SKM-1 (cell line): ENCODE results near the gene ZMYND11.

Source experiments
- DNase-seq: peaks from one replicate; lab custom pipeline; 2025; ENCODE audit not compliant: unreplicated experiment; lab: John Stamatoyannopoulos, UW

Gene ZMYND11

GRCh38 chr10:135132-135600, at the start of gene ZMYND11:
TSS of gene ZMYND11 (plus strand) at chr10:135455. CDS start at chr10:180013, 44,558 bp downstream.
- DNase-seq, result no peak

GRCh38 chr10:86031-86430, 49.2 kb upstream of the ZMYND11 start:
- DNase-seq, result no peak

DNA sequence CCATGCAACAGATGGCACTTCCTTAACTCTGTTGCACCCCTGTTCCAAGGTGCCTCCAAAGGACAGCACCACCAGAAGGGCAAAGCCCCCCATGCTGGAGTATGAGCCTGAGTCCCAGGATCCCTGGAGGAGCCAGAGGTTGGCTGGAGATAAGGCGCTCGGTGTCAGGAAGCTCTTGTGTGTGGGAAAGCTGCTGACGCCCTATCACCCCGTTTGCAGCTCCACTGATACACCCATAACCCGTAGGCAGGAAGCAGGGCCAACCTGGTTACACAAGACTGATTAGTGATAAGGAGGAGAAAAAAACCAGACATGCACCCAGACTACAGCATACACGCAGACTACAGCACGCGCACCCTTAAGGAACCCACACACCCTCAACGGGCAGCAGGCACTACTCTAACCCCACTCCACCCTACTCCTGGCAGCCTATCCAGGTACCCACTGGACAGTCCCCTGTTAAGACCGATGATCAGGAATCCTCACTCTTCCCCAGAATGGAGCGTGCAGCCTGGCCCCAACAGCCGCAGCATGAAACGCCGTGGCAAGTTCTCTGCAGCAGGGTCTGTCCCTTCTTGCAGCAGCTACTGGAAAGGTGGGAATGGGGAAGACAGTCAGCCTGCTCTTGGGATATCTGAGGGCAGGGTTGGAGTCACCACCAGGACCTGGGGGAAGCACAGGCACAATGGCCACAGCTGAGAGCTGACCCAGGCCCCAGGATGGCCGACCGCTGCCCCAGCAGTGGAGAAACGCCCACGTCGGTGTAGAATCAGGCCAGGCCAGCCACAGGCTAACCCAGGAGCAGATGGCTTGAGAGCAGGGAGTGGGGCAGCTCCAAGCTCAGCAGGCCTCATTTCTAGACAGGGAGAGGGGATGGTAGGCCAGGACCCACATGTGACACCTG, 47.8 kb upstream of the ZMYND11 start:
- no peak for DNase-seq

- no peak for DNase-seq
Measured at GRCh38 chr10:88253-88652, 47.0 kb upstream of the ZMYND11 start.

- no peak for DNase-seq
Measured at GRCh38 chr10:89248-89647, 46.0 kb upstream of the ZMYND11 start.

- DNase-seq, result no peak
Measured at GRCh38 chr10:90161-90560, 45.1 kb upstream of the ZMYND11 start.

GRCh38 chr10:91313-91712, 43.9 kb upstream of the ZMYND11 start:
- DNase-seq, result no peak

DNA sequence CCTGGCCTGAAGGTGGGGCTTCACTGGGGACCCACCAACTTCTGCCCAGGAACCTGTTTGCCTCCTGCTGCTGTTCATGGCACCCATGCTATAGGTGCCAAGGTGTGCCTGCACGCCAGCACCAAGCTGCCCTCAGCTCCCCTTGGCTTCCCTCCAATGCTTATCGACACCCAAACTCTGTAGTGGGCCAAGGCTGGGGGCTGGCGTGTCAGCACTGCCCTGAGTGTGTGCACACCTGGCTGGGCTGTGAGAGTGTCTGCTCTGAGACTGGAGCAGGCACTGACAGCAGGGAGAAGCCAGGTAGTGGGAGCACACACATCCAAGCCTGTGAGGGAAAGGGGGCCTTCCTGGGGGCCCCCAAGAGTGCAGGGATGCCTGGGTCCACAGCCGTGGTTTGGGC, 43.1 kb upstream of the ZMYND11 start:
- DNase-seq, result no peak

- DNase-seq, result no peak
Measured at GRCh38 chr10:92846-93245, 42.4 kb upstream of the ZMYND11 start.

GRCh38 chr10:94613-95012, 40.6 kb upstream of the ZMYND11 start:
- DNase-seq, result no peak

DNA sequence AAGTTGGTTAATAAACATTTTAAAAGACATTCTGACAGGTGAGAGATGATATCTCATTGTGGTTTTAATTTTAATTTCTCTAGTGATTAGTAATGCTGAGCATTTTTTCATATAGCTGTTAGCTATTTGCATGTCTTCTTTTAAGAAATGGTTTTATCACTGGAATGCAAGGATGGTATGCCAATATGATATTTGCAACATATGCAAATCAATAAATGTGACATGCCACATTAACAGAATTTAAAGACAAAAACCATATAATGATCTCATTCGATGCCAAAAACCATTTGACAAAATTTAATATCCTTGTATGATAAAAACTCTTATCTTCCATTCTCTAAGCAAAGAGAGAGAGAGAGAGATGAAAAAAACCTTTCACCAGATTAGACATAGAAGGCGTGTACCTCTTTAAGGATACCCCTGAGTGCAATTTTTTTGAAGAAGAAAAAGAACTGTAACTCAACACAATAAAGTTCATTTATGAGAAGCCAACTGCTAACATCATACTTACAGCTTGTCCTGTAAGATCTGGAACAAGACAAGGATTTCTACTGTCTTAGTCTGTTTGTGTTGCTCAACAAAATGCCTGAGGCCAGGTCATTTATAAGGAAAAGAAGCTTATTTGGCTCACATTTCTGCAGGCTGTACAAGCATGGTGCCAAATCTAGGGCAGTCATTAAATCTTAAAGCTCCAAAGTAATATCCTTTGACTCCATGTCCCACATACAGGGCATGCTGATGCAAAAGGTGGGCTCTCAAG, 39.7 kb upstream of the ZMYND11 start:
- DNase-seq, result no peak

DNA sequence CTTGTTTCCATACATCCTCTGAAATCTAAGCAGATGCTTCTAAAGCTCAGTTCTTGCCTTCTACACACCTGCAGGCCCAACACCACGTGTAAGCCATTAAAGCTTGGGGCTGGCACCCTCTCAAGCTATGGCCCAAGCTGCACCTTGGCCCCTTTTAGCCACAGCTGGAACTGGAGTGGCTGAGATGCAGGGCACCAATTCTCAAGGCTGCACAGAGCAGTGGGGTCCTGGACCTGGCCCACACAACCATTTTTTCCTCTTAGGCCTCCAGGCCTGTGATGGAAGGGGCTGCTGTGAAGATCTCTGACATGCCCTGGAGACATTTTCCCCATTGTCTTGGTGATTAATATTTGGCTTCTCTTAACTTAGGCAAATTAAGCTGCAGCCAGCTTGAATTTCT, 38.8 kb upstream of the ZMYND11 start:
- DNase-seq, result no peak

DNA sequence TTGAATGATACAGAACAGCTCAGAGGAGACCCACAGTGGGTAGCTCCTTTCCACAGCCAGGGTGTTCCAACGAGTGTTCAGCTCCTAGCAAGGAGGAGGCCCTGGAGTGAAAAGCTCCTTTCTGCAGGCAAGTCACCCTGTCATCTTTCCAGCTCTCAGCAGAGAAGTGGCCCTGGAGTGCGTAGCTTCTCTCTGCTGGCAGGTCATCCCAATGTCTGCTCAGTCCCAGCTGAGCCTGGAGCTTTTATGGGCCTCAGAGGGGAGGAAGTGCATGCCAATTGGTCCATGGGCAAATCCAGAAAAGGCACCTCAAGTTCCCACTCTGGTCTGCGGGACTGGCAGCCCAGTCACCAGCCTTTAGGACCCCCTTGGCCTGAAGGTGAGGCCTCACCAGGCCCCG, 30.8 kb upstream of the ZMYND11 start:
- no peak for DNase-seq

DNA sequence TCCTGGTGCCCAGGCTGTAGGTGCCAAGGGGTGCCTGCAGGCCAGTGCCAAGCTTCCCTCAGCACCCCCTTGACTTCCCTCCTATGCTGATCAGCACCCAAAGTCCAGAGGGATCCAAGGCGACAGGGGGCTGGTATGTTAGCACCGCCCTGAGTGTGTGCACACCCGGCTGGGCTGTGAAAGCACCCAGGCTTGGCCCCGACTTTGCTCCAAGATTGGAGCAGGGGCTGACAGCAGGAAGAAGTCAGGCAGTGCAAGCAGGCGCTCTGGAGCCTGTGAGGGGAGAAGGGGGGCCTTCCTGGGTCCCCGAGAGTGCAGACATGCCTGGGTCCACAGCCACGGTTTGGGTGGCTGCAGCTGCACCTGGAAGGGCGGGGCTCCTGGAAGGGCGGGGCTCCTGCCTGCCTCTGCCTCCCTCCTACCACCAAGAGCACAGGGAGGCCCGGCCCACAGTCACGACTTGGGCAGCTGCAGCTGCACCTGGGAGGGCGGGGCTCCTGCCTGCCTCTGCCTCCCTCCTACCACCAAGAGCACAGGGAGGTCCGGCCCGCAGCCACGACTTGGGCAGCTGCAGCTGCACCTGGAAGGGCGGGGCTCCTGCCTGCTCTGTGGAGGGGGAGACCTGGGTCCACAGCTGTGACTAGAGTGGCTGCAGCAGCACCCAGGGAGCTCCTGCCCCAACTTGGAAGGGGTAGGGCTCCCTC, 30.2 kb upstream of the ZMYND11 start:
- DNase-seq, result no peak

- DNase-seq, result no peak
Measured at GRCh38 chr10:105806-106205, 29.4 kb upstream of the ZMYND11 start.

- no peak for DNase-seq
Measured at GRCh38 chr10:106740-107139, 28.5 kb upstream of the ZMYND11 start.

DNA sequence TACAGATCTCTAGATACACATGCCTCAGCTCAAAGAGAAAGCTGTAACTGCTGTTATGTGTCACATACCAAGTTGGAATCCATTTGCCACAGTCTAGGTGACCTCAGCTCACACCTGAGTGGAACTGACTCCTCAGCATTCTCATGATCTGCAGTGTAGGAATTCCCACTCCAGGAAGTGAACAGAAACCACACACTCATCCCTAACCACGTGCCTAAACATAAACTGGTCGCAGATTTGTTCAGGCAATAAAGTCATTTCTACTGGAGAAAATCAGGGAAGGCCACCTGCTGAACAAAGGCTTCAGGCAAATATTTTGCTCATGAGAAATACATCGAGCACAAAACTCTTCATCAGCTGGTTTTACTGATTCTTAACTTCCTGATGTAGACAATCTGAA, 23.0 kb upstream of the ZMYND11 start:
- no peak for DNase-seq

GRCh38 chr10:124874-125273, 10.4 kb upstream of the ZMYND11 start:
- no peak for DNase-seq

- peak; percentile 24 for DNase-seq
Measured at GRCh38 chr10:127612-128432, 7.4 kb upstream of the ZMYND11 start.

- DNase-seq, result no peak
Measured at GRCh38 chr10:129810-130209, 5.4 kb upstream of the ZMYND11 start.
